Measurements from ENCODE around the gene FOSL2. TPM values are rescaled to one million over a fixed set of nuclear protein-coding genes. Genes with fewer than 3 reads are reported as not detected.

Gene FOSL2
- total and polyA plus RNA-seq, 2 donors, result 40.9 to 112 TPM

DNA sequence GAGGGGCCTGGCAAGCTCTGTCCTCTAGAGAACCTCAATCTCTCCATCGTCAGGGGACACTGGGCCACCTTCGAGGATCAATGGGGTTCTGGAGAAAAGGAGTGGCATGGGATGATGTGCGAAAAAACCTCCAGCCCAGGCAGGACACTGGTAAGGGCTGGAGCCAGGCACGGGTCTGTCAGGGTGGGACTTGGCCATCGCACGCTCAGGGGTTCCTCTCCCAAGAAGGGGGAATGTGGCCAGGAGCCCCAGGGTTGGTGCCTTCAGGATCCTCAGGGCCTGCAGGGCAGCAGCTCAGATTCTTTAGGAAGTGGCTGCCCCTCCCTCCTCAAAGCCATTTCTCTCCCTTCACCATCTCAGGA, 56.4 kb downstream of the FOSL2 start:
- no peaks in the 10 kb centered on the region for H3K4me1 ChIP-seq (ENCODE audit: insufficient read depth)
- WGBS, result 90% methylated on average over 6 of the region's 6 CpGs
- H3K27ac ChIP-seq (ENCODE audit: low read depth), result no peak overlapping the region

GRCh38 chr2:28449488-28450395, 57.1 kb downstream of the FOSL2 start:
- Histone ChIP-seq H3K27ac (ENCODE audit: low read depth) (no peak overlapping the region), H3K36me3 (ENCODE audit: insufficient read depth) (no peaks in the 10 kb centered on the region), H3K4me3 (ENCODE audit: low read depth, low read length) (no peak overlapping the region), H3K4me1 (ENCODE audit: insufficient read depth) (no peaks in the 10 kb centered on the region)
- WGBS, result 60% methylated on average over 17 of the region's 17 CpGs
- DNase-seq (ENCODE audit: extremely low spot score), result no peak

More for the DNA sequence above, 56.4 kb downstream of the FOSL2 start:
- H3K36me3 ChIP-seq (ENCODE audit: insufficient read depth), result no peaks in the 10 kb centered on the region
- H3K4me3 ChIP-seq (ENCODE audit: low read depth, low read length), result no peak overlapping the region
- no peak for DNase-seq (ENCODE audit: extremely low spot score)

DNA sequence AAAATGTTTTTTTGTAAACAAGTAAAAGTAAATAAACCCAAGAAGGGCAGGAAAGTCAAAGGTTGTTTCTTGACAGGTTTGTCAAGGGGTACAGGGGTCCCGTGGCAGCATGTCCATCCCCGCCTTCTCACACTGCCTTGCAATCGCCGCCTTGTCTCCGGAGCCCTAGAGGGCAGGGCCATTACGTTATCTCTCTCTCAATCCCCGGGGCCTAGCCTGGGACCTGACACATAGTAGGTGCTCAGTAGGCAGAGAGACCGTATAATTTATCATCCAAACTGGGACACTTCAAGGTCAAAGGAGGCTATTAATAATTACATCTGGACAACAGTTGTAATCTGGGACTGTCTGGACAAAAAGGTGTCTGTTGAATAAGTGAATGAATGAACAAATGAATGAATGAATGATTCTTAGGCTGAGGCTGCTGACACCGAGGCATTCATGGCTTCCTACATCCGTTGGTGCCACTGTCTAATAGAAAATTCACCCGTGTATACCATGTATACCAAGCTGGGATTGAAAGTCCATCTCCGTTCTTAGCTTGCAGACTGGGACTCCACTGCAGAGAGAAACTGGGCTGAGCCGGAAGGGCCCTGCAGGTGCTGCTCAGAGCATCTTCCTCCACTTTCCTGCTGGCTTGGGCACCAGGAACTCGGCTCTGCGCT, 58.4 kb downstream of the FOSL2 start:
- Histone ChIP-seq H3K27ac (ENCODE audit: low read depth) (no peak overlapping the region), H3K4me1 (ENCODE audit: insufficient read depth) (no peaks in the 10 kb centered on the region), H3K36me3 (ENCODE audit: insufficient read depth) (no peaks in the 10 kb centered on the region), H3K4me3 (ENCODE audit: low read depth, low read length) (no peak overlapping the region)
- WGBS, result 90% methylated on average over 15 of the region's 15 CpGs
- DNase-seq (ENCODE audit: extremely low spot score), result no peak

GRCh38 chr2:28451793-28452533, 59.3 kb downstream of the FOSL2 start:
- H3K36me3 ChIP-seq (ENCODE audit: insufficient read depth), result no peaks in the 10 kb centered on the region
- H3K27ac ChIP-seq (ENCODE audit: low read depth), result no peak overlapping the region
- H3K4me3 ChIP-seq (ENCODE audit: low read depth, low read length), result no peak overlapping the region
- 87% methylated on average over 19 of the region's 19 CpGs for WGBS
- DNase-seq (ENCODE audit: extremely low spot score), result no peak
- no peaks in the 10 kb centered on the region for H3K4me1 ChIP-seq (ENCODE audit: insufficient read depth)

- H3K36me3 ChIP-seq (ENCODE audit: insufficient read depth), result no peaks in the 10 kb centered on the region
- WGBS, result 49% methylated on average over 7 of the region's 7 CpGs
- no peak for DNase-seq (ENCODE audit: extremely low spot score)
- H3K4me3 ChIP-seq (ENCODE audit: low read depth, low read length), result no peak overlapping the region
- H3K27ac ChIP-seq (ENCODE audit: low read depth), result no peak overlapping the region
- no peaks in the 10 kb centered on the region for H3K4me1 ChIP-seq (ENCODE audit: insufficient read depth)
Observed at GRCh38 chr2:28452534-28453081, 60.0 kb downstream of the FOSL2 start.

DNA sequence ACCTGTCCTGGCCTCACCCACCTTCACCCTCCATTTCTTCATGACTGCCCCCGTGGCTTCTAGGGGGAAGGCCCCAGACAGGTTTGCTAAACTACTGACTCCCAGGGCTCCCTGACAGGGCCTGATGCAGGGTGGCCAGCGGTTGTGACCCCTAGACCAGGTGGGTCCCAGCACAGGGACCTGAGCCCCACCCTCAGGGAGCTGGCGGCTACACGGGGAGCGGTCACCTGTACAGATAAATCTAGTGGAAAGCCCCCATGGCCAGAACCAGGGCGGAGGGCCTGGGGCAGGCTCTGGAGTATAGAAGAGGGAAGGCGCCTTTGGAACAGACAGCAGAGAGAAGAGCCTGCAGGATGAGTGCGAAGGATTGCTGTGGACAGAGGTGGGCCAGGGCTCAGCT, 60.7 kb downstream of the FOSL2 start:
- no peak for DNase-seq (ENCODE audit: extremely low spot score)
- no peak overlapping the region for H3K4me3 ChIP-seq (ENCODE audit: low read depth, low read length)
- 91% methylated on average over 8 of the region's 8 CpGs for WGBS
- no peaks in the 10 kb centered on the region for H3K36me3 ChIP-seq (ENCODE audit: insufficient read depth)
- H3K27ac ChIP-seq (ENCODE audit: low read depth), result peak overlapping the region; percentile 68
- H3K4me1 ChIP-seq (ENCODE audit: insufficient read depth), result no peaks in the 10 kb centered on the region

DNA sequence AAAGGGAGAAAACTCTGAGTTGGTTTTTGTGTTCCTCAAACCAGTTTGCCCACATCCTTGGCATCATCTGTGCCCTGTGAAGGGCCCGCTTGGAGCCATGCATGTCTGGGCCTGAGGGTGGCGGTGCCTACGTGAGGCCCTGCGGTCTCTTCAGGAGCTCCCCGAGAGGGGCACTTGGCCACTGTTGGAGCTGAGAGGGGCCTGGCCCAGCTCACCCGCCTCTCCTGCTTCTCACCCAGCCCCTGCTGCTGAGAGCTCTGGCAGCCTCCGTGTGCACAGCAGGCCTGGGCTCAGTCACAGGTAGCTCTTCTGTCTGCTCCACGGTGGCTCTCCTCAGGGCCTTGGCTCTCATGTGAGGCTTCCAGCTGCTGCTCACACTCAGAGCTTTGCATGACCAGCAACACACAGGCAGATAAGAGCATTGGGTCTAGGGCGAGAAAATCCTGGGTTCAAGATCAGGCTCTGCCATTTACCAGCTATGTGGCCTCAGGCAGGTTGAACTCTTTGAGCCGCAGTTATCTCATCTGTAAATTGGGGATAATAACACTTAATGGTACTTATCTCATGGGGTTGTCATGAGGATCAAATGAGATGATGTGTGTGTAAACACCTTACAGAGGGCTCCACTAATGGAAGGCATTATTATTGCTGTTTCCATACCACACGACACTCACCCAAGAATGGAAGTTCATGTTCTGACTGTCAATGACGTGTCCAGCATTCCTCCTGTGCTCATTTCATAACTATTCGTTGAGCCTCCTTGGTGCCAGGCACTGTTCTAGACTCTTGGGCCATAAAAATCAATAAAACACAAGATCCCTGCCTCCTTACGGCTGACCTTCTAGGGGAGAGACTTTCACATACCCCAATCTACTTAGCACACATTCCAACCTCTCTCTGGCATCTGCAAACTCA, 61.6 kb downstream of the FOSL2 start:
- no peak overlapping the region for H3K4me3 ChIP-seq (ENCODE audit: low read depth, low read length)
- no peaks in the 10 kb centered on the region for H3K36me3 ChIP-seq (ENCODE audit: insufficient read depth)
- no peaks in the 10 kb centered on the region for H3K4me1 ChIP-seq (ENCODE audit: insufficient read depth)
- DNase-seq (ENCODE audit: extremely low spot score), result peak; percentile 59
- H3K27ac ChIP-seq (ENCODE audit: low read depth), result peak overlapping the region; percentile 41
- WGBS, result 86% methylated on average over 14 of the region's 14 CpGs

- WGBS, result 90% methylated on average over 10 of the region's 10 CpGs
- Histone ChIP-seq H3K4me3 (ENCODE audit: low read depth, low read length) (no peak overlapping the region), H3K4me1 (ENCODE audit: insufficient read depth) (no peaks in the 10 kb centered on the region), H3K36me3 (ENCODE audit: insufficient read depth) (no peaks in the 10 kb centered on the region), H3K27ac (ENCODE audit: low read depth) (no peak overlapping the region)
- no peak for DNase-seq (ENCODE audit: extremely low spot score)
Observed at GRCh38 chr2:28457237-28457636, 64.6 kb downstream of the FOSL2 start.

- Histone ChIP-seq H3K4me3 (ENCODE audit: low read depth, low read length) (no peak overlapping the region), H3K36me3 (ENCODE audit: insufficient read depth) (no peaks in the 10 kb centered on the region), H3K4me1 (ENCODE audit: insufficient read depth) (no peaks in the 10 kb centered on the region), H3K27ac (ENCODE audit: low read depth) (no peak overlapping the region)
- no peak for DNase-seq (ENCODE audit: extremely low spot score)
- WGBS, result 77% methylated on average over 2 of the region's 2 CpGs
Observed at GRCh38 chr2:28461056-28461455, 68.4 kb downstream of the FOSL2 start.

DNA sequence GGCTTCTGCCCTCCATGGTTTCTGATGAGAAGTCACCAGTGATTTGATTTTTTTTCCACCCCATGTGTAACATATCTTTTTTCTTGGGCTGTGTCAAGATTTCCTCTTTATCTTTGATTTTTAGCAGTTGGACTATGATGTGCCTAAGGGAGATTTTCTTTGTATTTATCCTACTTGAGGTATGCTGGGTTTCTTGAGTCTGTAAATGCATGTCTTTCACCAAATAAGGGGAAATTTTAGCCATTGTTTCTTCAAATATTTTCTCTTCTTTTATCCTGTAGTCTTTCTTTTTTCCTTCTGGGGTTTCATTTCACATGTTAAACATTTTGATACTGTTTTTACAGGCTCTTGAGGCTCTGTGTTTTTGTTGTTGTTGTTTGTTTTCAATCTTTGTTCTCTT, 69.5 kb downstream of the FOSL2 start:
- Histone ChIP-seq H3K4me1 (ENCODE audit: insufficient read depth) (no peaks in the 10 kb centered on the region), H3K4me3 (ENCODE audit: low read depth, low read length) (no peak overlapping the region), H3K27ac (ENCODE audit: low read depth) (no peak overlapping the region), H3K36me3 (ENCODE audit: insufficient read depth) (no peaks in the 10 kb centered on the region)
- DNase-seq (ENCODE audit: extremely low spot score), result no peak

GRCh38 chr2:28463211-28463816, 70.7 kb downstream of the FOSL2 start:
- no peak for DNase-seq (ENCODE audit: extremely low spot score)
- Histone ChIP-seq H3K27ac (ENCODE audit: low read depth) (no peak overlapping the region), H3K4me3 (ENCODE audit: low read depth, low read length) (no peak overlapping the region), H3K36me3 (ENCODE audit: insufficient read depth) (no peaks in the 10 kb centered on the region), H3K4me1 (ENCODE audit: insufficient read depth) (no peaks in the 10 kb centered on the region)
- WGBS, result 33% methylated on average over 6 of the region's 6 CpGs

- WGBS, result 68% methylated on average over 4 of the region's 4 CpGs
- no peak overlapping the region for H3K4me3 ChIP-seq (ENCODE audit: low read depth, low read length)
- no peaks in the 10 kb centered on the region for H3K4me1 ChIP-seq (ENCODE audit: insufficient read depth)
- DNase-seq (ENCODE audit: extremely low spot score), result no peak
- H3K36me3 ChIP-seq (ENCODE audit: insufficient read depth), result no peaks in the 10 kb centered on the region
- no peak overlapping the region for H3K27ac ChIP-seq (ENCODE audit: low read depth)
Observed at GRCh38 chr2:28463893-28464292, 71.2 kb downstream of the FOSL2 start.

Measured in urinary bladder (tissue), 4 donors.